HuH-7.5 (cell line): ENCODE results near the gene HTR4.

Source experiments
- DNase-seq: peaks from one replicate; pipeline ENCODE4 v3.0.0; 2011; ENCODE audit warnings: low spot score

HTR4 gene

DNA sequence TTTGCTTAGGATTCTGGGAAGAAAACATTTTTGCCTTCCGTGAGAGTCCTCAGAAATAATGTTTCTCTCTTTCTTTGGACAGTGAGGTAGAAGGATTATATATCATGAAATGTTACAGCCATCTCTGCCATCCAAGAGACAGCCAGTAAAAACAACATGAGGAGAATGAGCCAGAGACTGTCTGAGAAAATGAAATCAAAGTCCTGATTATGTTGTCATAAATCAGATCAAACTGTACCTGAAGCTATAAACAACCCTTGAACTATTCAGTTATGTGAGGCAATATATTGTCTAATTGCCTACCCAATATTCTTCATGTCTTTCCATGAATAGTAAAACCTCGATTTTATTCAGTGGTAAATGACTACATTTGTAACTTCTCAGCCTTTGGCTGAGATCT, 9.2 kb upstream of the HTR4 start:
- no peak for DNase-seq

DNA sequence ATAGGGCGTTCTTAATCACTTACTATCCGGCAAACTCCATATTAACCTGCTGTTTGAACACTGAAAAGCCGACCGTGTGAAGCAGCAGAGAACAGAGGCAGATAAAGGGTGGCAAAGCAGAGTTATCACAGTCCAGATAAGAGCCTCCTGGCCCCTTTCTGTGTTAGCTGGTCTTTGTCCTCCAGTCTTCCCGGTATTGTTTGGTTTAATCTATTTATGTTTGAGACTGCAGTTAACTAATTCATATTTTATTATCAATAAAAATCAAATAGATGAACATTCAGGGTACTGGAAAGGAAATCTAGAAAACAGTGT, 6.0 kb upstream of the HTR4 start:
- no peak for DNase-seq

DNA sequence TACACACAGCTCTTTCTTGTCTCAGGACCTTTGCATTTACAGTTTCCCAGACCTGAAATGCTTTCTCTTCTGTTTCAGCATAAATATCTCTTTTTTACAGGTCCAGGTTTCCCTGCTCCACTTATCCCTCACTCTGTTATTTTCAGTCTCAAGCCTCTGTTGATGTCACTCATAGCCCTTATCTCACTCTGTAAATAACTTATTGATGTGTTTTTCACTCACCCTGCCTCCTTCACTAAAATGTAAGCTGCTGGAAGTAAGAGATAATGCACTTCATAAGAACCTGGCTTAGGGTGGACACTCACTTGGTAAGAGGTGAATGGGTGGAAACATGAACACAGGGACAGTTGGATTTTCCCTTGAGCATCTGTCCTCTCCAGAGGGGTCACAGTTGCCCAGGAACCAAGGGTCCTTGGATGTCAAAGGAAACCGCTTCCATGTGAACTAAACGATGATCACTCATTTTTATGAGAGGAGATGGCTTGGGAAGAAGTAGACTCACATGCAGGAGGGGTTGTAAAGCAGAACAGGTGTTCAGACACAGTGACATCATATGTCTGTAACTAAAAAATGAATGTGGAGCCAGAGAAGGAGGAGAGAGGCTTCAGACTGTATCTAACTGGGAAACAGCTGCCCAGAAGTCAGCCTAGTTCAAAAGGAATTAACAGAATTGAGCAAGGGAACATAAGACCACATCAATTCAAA, 5.5 kb upstream of the HTR4 start:
- no peak for DNase-seq

DNA sequence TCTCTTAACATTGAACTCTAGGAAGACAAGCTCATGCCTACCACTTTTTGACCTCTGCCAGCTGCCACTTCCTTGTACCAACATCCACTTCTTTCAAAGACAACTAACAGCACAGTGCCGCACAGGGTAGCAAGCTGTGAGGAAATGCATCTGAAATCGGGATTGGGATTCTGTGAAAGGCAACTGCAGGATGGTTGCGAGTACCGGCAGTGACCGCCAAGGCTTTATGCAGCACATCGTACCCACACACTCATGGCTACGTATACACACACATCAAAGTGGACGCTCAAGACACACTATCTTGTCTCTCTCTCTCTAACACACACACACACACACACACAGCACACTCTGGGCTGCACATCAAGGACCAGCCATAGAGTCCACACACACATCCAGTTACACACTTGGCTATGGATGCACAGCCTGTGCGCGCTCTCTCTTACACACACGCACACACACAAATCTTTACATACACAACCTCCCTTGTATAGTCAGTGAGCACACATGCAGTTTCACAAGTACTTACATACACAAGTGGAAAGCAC, 964 bp downstream of the HTR4 start:
- DNase-seq: no peak

DNA sequence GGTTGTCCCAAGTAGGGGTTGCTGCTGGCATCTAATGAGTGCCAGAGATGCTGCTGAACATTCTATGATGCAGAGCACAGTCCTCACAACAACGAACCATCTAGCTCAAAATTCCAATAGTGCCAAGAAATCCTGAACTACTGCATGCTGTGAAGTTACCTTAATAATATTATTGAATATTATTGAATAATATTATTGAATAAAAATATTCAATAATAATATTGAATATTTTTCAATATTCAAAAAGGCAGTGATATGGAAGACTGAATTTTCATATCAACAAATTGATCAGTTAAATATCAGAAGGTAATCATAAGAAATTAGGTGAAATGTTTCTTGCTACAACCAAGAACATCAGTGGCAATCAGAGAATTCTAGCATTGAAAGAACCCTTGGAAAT, 2.8 kb downstream of the HTR4 start:
- no peak for DNase-seq

DNA sequence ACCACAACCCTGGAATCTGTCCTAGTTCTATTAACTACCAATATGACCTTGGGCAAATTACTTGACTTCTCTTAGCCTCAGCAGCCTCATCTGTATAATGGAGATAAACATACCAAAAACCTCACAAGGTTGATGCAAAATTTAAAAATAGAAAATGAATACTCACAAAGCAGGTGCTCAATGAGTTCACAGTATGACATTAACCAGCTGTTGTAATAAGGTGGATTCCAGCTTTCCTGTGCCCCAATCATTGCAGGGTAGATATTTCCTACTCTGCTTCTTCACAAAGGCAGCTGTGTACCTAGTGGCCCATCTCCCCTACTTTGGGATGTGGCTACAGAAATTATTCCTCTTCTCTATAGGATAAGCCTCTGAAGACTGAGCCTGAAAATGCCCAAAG, 8.8 kb downstream of the HTR4 start:
- no peak for DNase-seq

DNA sequence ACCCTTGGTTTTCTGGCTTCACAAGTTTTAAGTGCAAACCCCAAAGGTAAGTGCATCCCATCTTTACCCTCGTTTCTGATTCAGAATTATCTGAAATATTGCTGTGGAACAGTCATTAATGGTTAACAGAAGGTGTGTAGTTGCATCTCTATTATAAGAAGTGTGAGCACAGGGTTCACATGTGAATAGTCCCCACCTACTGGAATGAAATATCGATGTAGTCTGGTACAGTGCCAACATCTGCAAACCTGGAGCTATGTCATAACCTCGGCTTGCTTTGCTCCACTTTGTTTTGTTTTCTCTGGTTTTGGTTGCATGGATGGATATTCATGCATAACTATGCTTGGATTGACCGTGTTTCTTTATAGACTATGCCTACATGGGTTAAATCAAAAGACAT, 12.6 kb downstream of the HTR4 start:
- DNase-seq: no peak

DNA sequence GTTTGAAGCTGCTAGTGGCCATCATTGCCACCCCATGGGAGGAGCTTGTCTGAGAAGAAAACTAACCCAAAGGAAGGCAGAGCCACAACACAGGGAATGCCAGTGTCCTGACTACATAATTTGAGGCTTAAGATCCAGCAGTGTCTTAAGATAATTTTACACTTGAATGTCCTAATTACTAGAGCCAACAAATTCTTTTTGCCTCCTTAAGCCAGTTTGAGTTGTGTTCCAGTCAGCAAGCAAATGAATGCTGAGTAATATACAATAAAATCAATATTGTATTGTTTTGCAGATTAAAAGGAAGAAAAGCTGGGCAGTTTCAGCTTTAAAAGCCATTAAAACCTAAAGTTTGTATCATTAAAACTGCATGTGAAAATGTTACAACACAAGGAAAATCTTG, 13.9 kb downstream of the HTR4 start:
- DNase-seq: no peak

DNA sequence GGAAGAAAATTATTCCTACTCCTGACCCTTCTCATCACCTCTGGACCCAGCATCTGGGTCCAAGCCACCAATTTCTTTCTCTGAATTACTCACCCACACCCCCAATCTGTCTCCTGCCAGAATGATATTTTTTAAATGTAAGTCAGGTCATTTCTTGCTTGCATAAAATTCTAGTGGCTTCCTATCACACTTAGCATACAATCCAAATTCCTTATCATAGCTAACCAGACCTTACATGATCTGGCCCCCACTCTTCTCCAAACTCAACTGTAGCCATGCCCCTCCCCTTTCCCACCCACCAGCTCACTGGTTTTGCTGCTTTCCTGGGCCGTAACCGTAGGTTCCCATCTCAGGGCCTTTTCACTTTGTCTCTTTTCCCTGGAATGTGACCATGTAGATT, 15.2 kb downstream of the HTR4 start:
- no peak for DNase-seq

DNA sequence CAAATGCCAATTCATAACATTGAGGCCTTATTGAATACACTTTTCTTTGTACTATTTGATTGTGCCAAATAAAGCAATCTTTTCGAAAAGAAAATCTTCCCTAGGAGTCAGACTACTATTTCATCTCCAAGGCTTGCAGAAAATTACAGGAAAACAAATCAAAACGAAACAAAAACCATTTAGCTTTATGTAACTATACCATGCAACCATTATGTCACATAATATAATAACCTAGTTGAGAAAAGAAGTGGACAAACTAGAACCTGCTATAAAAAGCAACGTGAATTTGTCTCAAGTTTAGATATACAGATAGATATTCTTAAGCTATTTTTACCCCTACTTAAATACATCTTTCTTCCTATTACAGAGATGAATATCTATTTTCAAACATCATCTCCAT, 18.0 kb downstream of the HTR4 start:
- no peak for DNase-seq

DNA sequence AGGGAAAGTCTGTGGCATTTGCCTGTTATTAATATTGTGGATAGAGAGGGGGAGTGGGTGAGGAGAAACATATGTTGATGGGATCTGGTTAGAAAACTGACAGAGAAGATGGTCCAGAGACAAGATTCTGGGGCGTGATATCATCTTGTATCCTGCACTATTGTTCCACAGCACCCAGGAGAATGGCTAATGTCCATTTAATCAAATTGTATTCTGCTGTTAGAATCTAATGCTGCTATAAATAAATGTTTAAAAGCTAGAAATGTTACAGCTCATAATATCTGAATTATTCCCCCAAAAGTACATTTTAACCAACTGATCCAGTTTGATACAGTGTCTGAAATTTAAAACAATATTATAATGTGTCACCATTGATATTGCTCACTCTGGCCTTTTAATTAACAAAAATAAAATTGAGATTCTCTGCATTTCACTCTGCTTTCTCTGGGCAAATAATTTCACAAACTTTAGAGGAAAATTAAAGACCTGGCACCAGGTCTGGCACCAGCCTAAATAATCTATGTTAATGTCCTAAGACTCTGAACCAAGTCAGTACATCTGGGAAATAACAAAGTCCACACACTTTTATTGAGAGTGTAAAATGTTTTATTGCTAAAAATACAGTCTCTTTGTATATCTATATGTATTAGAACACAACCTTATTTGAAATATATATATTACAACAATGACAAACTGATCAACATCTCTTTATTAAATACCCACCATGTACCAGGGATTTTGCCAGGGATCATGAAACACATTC, 18.8 kb downstream of the HTR4 start:
- no peak for DNase-seq

DNA sequence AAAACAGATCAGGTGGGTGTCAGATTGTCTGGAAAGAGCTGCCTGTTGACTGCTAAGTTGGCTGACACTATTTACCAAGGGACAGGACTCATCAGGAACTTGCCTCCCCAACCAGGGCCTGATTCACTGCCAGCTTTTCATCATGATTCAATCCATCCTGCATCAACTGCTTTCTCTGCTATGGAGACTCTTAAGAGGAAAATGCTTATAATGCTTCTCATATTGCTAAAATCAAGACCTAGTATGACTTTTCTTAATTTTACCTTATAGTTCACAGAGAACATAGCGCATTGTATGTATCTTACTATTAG, 21.3 kb downstream of the HTR4 start:
- DNase-seq: no peak

DNA sequence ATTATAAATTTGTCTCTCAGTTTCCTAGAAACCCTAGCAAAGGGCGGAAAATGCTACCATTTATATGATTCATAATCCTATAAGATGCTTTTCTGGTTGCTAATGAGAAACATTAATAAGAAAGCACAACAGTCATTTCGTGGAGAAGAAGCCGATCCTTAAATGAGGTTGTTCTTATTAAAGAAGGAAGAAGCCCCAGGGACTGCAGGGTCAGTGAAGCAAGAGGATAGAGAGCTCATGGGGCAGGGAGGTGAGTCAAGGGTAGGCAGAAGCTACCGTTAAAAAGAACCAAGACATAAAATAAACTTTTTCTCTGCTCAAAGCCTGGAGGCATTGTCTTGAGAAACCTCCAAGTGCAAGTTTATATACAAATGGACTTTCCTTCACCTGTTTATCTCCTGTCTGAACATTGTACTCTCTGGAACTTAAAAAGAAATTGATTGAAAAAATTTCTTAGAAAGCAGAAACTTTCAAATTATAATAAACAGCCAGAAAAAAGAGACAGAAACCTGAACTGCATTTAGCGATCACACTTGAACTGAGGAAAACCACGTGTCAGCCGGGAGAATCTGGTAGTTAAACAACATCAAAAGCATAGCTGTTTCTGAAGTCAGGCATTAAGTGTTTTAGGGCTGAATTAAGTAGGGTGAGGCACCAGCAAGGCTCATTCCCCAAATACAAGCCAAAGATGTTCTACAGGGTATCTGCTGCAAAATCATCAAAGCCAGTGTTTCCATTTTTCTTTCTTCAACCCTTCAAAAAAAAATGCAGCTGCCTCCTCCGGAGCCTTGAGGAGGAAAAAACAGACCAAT, 21.9 kb downstream of the HTR4 start:
- no peak for DNase-seq

DNA sequence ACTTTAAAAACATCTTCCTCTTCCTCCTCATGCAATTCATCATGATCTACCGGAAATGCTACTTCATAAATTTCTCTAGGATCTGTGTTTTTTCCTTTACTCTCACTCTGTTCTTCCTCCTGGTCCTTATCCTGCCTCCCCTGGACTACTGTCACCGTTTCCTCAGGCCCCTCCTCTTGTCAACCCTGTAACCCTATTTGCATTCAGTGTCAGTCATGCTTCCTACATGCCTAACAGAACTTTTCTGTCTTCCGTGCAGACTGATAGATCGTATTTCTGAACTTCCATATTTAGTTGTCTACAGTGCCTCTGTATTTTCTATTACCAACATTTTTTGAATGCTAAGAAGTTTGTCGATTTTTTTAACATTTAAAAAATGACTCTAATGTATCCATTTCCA, 27.3 kb downstream of the HTR4 start:
- DNase-seq: no peak

DNA sequence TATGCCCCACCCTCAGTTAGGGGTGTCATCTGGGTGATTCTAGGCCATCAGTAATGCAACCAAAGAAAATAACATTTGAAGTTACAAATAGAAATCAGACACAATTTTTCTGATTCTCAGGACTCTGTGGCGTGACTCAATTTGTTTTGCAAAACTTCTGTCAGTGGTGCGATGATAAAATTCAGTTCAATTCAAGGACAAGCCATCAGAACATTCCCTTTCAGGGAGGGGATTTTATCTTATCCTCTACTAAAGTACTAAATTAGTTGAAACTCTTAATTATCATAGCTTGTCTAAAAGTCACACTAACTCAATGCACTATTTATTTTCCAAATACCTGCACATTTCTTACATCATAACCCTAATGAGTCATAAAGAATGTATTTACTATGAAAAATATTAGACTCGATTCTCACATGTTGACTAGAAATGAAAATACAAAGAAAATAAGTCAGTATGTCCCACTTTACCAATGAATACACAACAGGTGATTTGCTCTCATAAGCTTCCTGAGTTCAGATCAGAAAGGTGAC, 28.2 kb downstream of the HTR4 start:
- no peak for DNase-seq

DNA sequence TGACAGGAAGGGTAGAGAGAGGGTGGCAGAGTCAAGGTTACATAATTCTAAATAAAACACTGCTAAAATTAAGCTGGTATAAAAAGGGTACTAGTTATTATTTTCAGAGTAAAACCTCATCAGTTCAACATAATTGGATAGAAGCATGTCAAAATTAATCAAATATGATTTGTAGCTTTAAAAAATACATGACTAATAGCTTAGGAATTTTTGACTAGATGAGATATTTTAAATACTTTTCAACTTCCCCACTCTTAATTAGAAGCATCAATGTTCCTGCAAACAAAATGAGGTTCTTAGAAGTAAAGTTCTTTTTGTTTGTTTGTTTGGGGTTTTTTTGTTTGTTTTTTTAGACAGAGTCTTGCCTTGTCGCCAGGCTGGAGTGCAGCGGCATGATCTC, 29.1 kb downstream of the HTR4 start:
- DNase-seq: no peak

DNA sequence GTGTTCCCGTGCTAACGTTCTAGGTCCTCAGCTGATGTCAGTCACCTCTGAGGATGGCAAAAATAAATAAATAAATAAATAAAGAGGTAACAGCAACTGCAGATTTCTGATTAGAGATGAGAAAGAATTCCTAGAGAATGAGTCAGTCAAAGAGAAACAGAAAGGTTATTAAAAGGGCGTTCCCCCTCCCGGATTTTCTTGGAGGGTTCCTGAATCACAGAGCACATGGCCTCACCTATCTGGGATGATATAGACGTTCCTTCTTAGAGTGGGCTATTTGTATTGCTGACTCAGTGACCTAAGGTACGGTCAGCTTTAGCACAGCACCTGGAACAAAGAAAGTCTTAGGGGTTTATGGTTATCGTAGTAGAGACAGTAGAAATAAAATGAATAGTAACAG, 30.6 kb downstream of the HTR4 start:
- DNase-seq: no peak

DNA sequence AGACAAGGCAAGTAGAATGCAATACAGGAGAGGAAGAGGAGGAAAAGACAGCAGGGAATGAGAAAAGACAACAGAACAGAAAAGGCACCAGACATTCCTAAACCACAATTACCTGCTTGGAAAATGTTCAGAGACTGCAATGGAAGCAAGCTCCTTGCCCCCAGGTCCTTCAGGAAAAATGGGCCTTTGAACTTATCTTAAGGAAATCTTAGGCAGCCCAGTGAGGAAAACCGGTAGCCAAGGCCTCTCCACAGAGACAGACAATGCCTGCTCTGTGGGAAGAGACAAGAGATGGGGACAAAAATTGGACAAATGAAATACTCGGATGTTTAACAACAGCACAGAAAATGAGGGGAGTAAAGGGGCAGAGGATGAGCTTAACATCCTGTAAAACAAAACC, 31.2 kb downstream of the HTR4 start:
- DNase-seq: no peak

DNA sequence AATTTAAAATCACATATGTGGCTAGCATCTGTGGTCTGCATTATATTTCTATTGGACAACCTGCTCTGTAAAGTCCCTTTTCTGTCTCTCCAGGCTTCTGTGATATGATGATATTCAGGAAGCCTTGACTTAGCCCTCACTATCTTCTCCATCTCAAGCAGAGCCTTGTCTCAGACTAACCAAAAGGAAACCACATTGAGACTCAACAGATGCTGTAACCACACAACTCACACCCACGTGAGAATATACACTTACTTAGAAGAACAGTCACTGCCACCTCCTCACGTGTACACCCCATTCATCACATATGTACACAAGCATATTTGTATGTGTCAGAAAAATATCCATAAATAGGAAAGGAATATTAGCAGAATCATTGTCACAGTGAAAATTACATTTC, 33.6 kb downstream of the HTR4 start:
- DNase-seq: no peak

DNA sequence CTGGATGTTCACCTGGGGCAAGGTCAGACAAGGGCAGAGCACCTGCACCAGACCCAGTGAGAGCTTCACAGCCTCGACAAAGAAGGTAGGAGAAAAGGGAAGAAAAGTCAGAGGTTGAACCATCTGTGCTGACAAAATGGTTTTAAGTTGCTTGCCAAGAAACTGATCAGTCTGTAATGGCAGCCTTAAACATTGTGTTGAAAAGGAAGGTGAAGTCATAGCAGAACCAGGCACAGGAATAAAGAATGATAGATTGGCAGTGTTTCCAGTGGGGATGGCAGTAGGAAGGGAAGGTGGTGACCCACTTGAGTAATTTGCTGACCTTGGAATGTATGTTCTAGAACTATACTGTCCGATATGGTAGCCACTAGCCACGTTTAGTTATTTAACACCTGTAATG, 34.2 kb downstream of the HTR4 start:
- DNase-seq: no peak

DNA sequence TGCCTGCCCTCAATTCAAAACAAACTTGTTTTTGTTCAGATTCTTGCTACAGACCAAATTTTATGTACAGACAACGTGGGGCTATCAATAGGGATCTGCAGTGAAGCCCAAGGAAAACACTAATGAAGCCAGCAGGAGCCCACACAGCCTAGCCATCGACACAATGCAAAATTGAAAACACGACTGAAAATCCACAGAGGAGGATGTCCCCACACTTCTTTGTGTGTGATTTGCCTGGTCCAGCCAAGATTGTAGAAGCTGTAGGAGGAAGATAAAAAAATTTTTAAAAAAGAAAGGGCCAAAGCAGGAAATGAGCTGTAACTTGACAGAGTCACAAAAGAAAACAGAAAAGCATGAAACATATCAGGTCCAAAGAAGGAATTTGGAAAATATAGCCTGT, 34.8 kb downstream of the HTR4 start:
- DNase-seq: no peak

DNA sequence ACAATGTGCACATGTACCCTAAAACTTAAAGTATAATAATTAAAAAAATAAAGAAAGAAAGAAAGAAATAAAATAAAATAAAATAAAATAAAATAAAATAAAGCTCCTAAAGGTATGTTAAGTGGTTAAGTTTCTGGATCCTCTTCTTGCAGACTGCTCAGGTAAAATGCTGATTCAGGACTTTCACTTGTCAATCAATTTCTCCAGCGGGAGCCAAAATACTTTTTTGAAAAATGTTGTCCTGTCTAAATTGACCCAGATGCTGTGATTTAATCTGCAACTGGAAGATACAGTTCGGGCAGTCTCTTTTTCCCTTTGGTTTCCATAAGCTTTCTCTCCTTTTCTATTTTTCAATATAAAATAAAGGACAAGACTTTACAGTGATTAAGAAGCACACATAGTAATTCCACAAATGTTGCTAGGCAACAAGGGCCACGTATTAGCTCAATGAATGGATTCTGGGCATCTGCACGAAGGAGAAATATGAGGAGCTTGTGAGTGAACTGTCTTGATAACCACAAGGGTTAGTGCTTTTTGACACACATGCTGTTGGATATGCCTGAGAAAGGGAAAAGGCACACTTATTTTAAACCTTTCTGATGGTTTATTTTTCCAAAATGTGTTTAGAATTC, 38.6 kb downstream of the HTR4 start:
- no peak for DNase-seq

DNA sequence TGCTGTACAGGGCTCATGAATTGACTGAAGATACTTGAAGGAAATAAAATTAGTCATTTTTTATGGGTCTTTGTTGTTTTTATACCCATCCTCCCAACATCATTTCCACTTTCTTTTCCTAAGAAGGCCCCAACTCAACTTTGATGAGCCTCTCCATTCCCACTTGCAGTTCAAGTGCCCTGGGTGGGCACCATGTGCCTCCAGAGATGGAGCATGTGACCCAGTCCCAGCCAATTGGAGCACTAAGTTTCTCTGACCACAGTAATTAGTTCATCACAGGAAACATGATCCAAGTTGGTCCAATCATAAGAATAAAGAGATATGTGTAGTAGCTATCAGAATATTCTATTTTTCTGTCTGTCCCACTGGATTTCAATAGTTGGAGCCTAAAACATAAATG, 46.9 kb downstream of the HTR4 start:
- DNase-seq: no peak
